Tibial artery (tissue), 4 donors: ENCODE data around the gene SOX21.
A peak's percentile ranks its signal among the peaks of the same experiment; 100 is the strongest.
"Not testable (repeated sequence)": the region's sequence is repeated elsewhere in the genome, so short reads cannot be mapped to it uniquely, and the experiment has no call there.

Source experiments
- DNase-seq, 2 donors: peaks; one replicate each; pipeline ENCODE4 v3.0.0-alpha.2; 2019
- H3K27ac ChIP-seq, 2 donors: fragments of 200-600 bp; sonication (generic) in 1 of 2; 1 replicate in 1 of 2; 2 replicates in 1 of 2; pipeline ENCODE4 v1.5.1; 2018 to 2019; ENCODE audit warnings: mild to moderate bottlenecking in 1 of 2
- H3K27me3 ChIP-seq, 2 donors: fragments of 200-600 bp; sonication (generic) in 1 of 2; one replicate each; pipeline versions ENCODE4 v1.5.1 to v1.6.0; 2016 to 2019
- H3K36me3 ChIP-seq, 3 donors: fragments of 200-600 bp; sonication (generic) in 2 of 3; one replicate each; pipeline ENCODE4 v1.5.1; 2016 to 2019; ENCODE audit warnings: mild to moderate bottlenecking in 2 of 3
- H3K4me1 ChIP-seq, 4 donors: fragments of 200-600 bp; sonication (generic) in 2 of 4; 1 replicate in 3 of 4; 2 replicates in 1 of 4; pipeline ENCODE4 v1.5.1; 2016 to 2019
- H3K4me3 ChIP-seq, 2 donors: fragments of 200-600 bp; sonication (generic) in 1 of 2; 1 replicate in 1 of 2; 2 replicates in 1 of 2; pipeline ENCODE4 v1.5.1; 2018 to 2019; ENCODE audit warnings: mild to moderate bottlenecking in 2 of 2
- H3K9me3 ChIP-seq, 3 donors: fragments of 200-600 bp; sonication (generic) in 1 of 3; one replicate each; pipeline ENCODE4 v1.5.1; 2016 to 2019
- intact Hi-C: fragments of 100-400 bp; cut with DNase I; formaldehyde crosslinking; loops from one replicate; pipeline ENCODE4 v1.15.0; 2023; ENCODE audit warnings: low total_unique reads
- TF ChIP-seq, protein P1 (sequence below), 2 experiments: fragments of 200-600 bp in 1 of 2; fragments of 450-650 bp in 1 of 2; IDR thresholded peaks; one replicate each; pipeline ENCODE4 v1.5.1; 2017 to 2019; ENCODE audit warnings: antibody characterized with exemption in 2 of 2, mild to moderate bottlenecking in 1 of 2, moderate library complexity in 1 of 2

SOX21 gene

DNA sequence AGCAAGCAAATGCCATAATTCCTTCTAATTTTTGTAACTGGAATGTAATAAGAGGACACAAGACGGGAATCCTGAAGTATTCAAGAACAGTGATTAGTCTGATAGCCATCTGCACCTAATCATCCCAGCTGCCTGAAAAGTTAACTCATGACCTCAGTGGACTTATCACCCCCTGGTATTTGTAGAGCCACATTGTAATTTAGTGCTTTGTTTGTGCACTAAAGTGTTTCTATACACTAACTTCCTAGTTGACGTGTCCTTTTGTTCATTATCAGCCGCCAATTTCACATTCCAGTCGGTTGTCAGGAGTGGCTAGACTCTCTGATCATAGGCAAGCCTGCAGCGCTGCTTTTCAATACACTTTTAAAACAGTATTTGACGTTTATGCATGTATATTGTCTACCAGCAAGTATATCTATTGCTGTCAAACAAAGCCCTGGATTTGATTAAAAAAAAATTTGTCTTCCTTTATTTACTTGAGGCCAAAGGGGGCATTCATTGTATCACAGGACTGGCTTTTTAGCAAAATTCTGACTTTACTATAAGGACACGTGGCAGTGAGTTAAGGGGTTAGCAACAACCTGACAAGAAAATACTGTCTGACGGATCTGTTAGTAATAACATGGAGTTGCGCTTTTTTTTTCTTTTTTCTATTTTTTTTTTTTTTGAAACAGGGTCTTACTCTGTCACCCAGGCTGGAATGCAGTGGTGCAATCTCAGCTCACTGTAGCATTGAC lies 10.4 kb upstream of the SOX21 start:
- Histone ChIP-seq H3K9me3 (peaks cover 0 to 6% (median 5%) of the 10 kb centered on the region in 3 donors), H3K36me3 (no peaks in the 10 kb centered on the region), H3K27ac (no peak overlapping the region), H3K27me3 (peaks cover 0 to 17% of the 10 kb centered on the region in 2 donors), H3K4me3 (no peak overlapping the region), H3K4me1 (no peaks in the 10 kb centered on the region)
- intact Hi-C loops, result no loop called here
- DNase-seq, result no peak
- TF ChIP-seq, protein P1, sequence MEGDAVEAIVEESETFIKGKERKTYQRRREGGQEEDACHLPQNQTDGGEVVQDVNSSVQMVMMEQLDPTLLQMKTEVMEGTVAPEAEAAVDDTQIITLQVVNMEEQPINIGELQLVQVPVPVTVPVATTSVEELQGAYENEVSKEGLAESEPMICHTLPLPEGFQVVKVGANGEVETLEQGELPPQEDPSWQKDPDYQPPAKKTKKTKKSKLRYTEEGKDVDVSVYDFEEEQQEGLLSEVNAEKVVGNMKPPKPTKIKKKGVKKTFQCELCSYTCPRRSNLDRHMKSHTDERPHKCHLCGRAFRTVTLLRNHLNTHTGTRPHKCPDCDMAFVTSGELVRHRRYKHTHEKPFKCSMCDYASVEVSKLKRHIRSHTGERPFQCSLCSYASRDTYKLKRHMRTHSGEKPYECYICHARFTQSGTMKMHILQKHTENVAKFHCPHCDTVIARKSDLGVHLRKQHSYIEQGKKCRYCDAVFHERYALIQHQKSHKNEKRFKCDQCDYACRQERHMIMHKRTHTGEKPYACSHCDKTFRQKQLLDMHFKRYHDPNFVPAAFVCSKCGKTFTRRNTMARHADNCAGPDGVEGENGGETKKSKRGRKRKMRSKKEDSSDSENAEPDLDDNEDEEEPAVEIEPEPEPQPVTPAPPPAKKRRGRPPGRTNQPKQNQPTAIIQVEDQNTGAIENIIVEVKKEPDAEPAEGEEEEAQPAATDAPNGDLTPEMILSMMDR (IDR thresholded peaks at IDR 0.05), result no peak

DNA sequence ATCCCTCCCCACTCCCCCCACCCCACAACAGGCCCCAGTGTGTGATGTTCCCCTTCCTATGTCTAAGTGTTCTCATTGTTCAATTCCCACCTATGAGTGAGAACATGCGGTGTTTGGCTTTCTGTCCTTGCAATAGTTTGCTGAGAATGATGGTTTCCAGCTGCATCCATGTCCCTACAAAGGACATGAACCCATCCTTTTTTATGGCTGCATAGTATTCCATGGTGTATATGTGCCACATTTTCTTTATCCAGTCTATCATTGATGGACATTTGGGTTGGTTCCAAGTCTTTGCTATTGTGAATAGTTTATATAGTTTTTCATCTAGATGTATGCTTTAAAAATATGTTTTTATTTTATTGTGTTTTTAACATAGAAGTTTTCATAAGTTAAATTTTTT lies 6.4 kb upstream of the SOX21 start:
- DNase-seq, H3K27ac ChIP-seq, H3K9me3 ChIP-seq, H3K4me1 ChIP-seq, H3K4me3 ChIP-seq, H3K36me3 ChIP-seq, intact Hi-C loops: not testable (repeated sequence)
- peaks cover 0 to 26% of the 10 kb centered on the region in 2 donors for H3K27me3 ChIP-seq

DNA sequence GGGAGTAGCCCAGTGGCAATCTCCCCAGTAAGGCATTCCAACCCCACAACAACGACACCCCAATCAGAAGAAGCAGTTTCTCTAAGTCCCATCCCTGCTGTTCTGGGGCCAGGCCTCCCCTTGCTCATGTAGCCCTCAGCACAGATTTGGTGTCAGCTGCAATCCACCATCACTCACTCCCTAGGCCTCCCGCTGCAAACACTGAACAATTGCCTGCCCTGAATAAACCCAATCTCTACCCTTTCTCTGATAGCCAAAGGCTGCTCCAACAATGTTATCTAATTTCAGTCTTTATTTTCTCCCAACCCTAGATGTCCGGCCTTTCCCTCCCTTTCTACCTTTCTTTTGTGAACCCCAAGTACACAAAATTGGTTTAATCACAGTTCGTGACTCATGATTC lies 5.6 kb upstream of the SOX21 start:
- intact Hi-C loops, result no loop called here
- no peaks in the 10 kb centered on the region for H3K36me3 ChIP-seq
- H3K27ac ChIP-seq, result no peak overlapping the region
- TF ChIP-seq, protein P1 (IDR thresholded peaks at IDR 0.05), result no peak
- H3K4me1 ChIP-seq, result peaks cover 0 to 8% (median 8%) of the 10 kb centered on the region in 4 donors
- DNase-seq, result no peak
- no peaks in the 10 kb centered on the region for H3K9me3 ChIP-seq
- H3K27me3 ChIP-seq, result peaks cover 0 to 31% of the 10 kb centered on the region in 2 donors
- no peak overlapping the region for H3K4me3 ChIP-seq

DNA sequence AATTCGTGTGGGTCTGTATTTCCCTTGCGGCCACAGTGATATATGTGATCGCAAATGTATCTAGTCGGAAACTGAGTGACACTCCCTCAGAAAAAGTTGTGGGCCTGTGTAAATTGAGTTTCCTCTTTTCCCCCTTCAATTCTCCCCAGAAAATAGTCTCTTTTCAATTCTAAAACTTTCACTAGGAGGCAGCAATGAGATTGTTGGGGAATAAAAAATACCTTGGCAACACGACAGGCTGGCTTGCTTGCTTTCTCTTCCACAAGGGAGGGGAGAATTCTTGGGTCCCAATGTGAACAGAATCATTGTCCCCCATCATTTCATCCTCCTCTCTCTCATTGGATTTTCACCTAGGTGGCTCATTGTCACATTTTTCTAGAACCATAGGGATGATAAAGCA lies 3.7 kb upstream of the SOX21 start:
- intact Hi-C loops, result no loop called here
- Histone ChIP-seq H3K27ac (no peak overlapping the region), H3K36me3 (no peaks in the 10 kb centered on the region), H3K27me3 (peaks cover 0 to 43% of the 10 kb centered on the region in 2 donors), H3K4me3 (no peak overlapping the region), H3K4me1 (peaks cover 0 to 26% (median 24%) of the 10 kb centered on the region in 4 donors), H3K9me3 (no peaks in the 10 kb centered on the region)
- TF ChIP-seq, protein P1 (IDR thresholded peaks at IDR 0.05), result no peak
- no peak for DNase-seq

DNA sequence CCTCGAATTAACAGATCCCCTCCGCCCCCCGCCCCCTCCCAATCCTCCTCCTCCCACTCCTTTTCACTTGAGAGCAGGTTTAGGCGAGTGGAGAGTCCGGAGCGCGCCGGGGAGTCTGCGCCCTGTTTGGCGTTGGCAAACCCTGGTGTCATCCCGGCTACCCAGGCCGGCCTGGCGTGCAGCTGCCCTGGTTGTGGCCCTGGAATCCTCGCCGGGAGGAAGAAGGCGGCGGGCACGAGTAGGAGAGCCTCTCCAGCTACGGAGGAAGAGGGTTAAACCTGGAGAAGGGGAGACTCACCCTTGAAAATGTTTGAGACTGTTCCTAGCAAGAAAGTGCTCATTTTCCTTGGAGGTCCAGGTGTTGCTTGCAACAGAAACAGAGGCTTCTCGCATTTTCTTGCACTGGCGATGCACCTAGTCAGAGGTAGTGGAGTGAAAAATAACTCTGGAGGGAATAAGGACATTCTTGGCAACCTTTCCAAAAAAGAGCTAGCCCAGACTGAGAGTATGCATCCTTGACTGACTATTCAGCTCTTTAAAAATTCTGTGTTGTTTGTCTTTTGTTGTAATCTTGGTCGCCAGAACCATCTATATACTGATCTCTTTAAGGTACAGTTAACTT lies 1.3 kb upstream of the SOX21 start:
- H3K4me1 ChIP-seq, result peaks cover 0 to 32% (median 30%) of the 10 kb centered on the region in 4 donors
- intact Hi-C loops, result no loop called here
- H3K9me3 ChIP-seq, result no peaks in the 10 kb centered on the region
- H3K4me3 ChIP-seq, result peak overlapping the region in 1 of 2 donors; percentile 45
- DNase-seq, result no peak
- no peak overlapping the region for H3K27ac ChIP-seq
- H3K27me3 ChIP-seq, result peaks cover 0 to 63% of the 10 kb centered on the region in 2 donors
- TF ChIP-seq, protein P1 (IDR thresholded peaks at IDR 0.05), result no peak
- H3K36me3 ChIP-seq, result no peaks in the 10 kb centered on the region

DNA sequence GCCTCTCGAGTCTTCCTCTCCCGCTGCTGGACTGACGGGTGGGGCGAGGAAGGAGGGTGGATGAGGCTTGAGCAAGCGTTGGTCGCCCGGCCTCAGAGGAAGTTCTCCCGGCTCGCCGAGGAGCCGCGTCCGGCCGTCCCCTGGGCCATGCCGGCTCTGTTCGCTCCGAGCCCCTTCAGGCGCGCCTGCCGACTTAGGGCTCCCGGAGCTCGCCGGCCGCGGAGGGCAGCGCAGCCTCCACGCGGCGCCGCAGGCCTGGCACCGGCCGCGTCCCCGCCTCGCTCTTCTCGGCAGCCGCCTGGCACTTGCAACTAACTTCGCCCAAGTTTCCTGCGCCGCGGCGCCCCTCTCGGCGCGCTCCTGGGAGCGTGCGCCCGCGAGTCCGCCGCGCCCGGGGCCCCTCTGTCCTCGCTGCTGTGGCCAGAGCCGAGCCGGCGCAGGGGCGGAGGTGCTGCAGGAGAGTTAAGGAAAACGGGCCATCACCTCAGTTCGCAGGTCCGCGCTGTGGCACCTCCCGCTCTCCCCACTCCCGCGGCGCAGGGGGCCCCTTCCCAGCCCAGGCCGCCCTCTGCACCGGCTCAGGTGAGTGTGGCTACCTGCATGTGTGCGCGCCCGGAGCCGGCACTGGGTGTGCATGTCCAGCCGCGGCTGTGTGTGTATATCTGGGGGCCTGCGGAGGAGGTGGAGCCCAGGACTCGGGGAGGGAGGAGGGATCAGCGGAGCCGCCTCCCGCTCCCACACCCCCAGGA lies 641 bp upstream of the SOX21 start:
- no peak for DNase-seq
- H3K9me3 ChIP-seq, result no peaks in the 10 kb centered on the region
- peaks cover 0 to 70% of the 10 kb centered on the region in 2 donors for H3K27me3 ChIP-seq
- H3K4me3 ChIP-seq, result peak overlapping the region; percentile 22 to 45
- TF ChIP-seq, protein P1 (IDR thresholded peaks at IDR 0.05), result no peak
- intact Hi-C loops, result no loop called here
- no peaks in the 10 kb centered on the region for H3K36me3 ChIP-seq
- H3K4me1 ChIP-seq, result peaks cover 0 to 36% (median 32%) of the 10 kb centered on the region in 4 donors
- H3K27ac ChIP-seq, result no peak overlapping the region
